Stimulated activated naive CD8-positive, alpha-beta T cell treated with anti-CD3 and anti-CD28 coated beads, Interleukin-15, amount 100 ng/mL, for 72 hours (primary cell): ENCODE measurements around the gene KIAA0232.
"Not testable (repeated sequence)": the region's sequence is repeated elsewhere in the genome, so short reads cannot be mapped to it uniquely, and the experiment has no call there.

Source experiments
- ATAC-seq: fragments of 150-1000 bp; cut with Tn5 transposase; 2 replicates; pipeline ENCODE4 v1.10.0; 2021; ENCODE audit warnings: mild to moderate bottlenecking, moderate library complexity
- DNase-seq, 2 donors: peaks; one replicate each; pipeline ENCODE4 v3.0.0; 2021 to 2022
- H3K27ac Mint-ChIP-seq, 2 donors: one replicate each; pipeline ENCODE4 v1.8.0; 2022; ENCODE audit warnings: mild to moderate bottlenecking in 2 of 2, mixed read lengths in 2 of 2, moderate library complexity in 2 of 2
- H3K27me3 Mint-ChIP-seq: one replicate; pipeline ENCODE4 v1.8.0; 2022; ENCODE audit warnings: mixed read lengths
- H3K4me1 Mint-ChIP-seq: one replicate; pipeline ENCODE4 v1.8.0; 2022; ENCODE audit warnings: mild to moderate bottlenecking, mixed read lengths
- H3K4me3 Mint-ChIP-seq, 2 donors: one replicate each; pipeline ENCODE4 v1.8.0; 2022; ENCODE audit warnings: mild to moderate bottlenecking in 2 of 2, mixed read lengths in 2 of 2, moderate library complexity in 1 of 2
- H3K9me3 Mint-ChIP-seq, 2 donors: one replicate each; pipeline ENCODE4 v1.8.0; 2022; ENCODE audit warnings: mixed read lengths in 2 of 2

KIAA0232 gene

DNA sequence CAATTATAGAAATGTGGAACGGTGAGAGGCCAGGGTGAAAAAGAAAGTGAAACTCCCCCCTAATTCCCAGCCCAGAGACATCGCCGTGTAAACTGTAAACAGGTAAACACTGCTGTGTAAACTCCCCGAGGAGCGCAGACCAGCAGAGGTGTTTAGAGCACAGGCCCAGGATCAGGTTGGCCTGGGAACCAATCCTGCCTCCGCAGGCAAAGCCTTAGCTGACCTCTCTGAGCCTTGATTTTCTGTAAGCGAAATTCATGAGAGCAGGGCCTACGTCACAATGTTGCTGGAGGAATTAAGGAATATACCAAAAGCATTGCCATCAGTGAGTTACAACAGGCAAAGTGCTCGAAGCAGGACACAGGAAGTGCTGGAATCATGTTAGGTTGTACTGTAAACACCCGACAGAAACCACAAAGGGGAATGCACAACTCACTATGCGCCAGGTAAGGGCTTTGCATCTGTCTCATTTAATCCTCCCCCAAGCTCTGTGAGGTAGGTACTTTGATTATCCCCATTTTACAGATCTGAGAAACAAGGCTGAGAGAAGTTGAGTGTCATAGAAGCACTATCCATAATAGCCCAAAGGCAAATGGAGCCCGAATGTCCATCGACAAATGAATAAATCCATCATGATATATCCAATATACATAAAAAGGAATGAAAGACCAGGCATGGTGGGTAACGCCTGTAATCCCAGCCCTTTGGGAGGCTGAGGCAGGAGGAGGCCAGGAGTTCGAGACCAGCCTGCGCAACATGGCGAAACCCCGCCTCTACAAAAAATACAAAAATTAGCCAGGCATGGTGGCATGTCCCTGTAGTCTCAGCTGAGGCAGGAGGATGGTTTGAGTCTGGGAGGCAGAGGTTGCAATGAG is 30.7 kb upstream of the KIAA0232 start:
- Mint-ChIP-seq H3K27ac (peak overlapping the region; percentile 59 to 62), H3K4me3 (peak overlapping the region; percentile 47 to 68), H3K27me3 (no peaks in the 10 kb centered on the region), H3K9me3 (no peaks in the 10 kb centered on the region), H3K4me1 (peaks cover 7% of the 10 kb centered on the region)
- DNase-seq, result no peak
- no peak for ATAC-seq

DNA sequence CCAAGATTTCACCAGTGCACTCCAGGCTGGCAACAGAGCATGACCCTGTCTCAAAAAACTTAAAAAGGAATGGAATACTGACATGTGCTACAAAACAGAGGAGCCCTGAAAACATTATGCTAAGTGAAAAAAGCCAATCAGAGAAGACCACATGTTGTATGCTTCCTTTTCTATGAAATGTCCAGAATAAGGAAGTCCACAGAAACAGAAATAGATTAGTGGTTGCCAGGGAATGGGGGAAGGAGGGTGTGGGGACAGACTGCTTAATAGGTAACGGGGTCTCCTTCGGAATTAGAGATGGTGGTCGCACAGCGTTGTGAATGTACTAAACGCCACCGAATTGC is 30.1 kb upstream of the KIAA0232 start:
- Mint-ChIP-seq H3K4me1 (peaks cover 7% of the 10 kb centered on the region), H3K9me3 (no peaks in the 10 kb centered on the region), H3K27ac (peak overlapping the region in 1 of 2 donors; percentile 40), H3K4me3 (no peak overlapping the region), H3K27me3 (no peaks in the 10 kb centered on the region)
- no peak for DNase-seq
- no peak for ATAC-seq

DNA sequence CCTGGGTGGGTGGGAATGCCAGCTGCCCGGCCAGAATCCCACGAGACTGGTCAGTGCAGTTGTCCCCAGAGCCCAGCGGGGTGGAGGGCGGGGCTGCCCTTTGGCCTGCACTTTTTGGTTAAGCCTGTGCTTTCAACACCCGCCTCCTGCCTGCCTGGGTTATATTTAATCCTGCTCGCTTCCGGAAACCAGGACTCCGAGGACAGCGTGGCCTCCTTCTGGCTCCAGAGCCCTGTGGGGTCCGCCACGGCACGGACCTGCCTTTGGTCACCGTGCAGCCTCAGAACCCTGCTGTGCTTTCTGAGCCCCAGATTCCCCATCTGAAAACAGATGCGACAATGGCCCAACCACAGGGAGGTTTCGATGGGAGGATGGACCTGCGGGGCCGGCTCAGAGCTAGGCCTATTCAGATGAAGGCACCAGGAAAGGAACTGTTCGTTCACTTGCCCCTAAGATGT is 29.4 kb upstream of the KIAA0232 start:
- Mint-ChIP-seq H3K27ac (no peak overlapping the region), H3K4me1 (peaks cover 7% of the 10 kb centered on the region), H3K27me3 (no peaks in the 10 kb centered on the region), H3K4me3 (no peak overlapping the region), H3K9me3 (no peaks in the 10 kb centered on the region)
- DNase-seq, result no peak
- ATAC-seq, result no peak

DNA sequence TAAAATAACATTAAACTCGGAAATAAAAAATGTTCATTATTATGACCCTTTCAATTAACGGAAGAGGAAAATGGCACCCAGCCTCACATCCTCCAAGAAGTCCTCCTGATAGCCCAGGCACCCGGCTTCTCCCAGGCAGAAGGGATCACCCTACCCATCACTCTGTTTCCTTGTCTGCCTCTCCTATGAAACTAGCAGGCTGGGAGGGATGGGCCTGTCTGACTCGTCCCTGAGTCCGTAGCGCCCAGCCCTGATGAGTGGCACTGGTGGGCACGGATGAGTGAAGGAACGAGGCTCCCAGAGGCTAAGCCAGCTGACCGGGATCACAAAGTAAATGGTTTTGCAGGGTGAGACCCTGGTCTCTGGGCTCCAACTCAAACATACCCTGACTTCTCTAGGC is 28.6 kb upstream of the KIAA0232 start:
- Mint-ChIP-seq H3K27me3 (no peaks in the 10 kb centered on the region), H3K27ac (no peak overlapping the region), H3K9me3 (no peaks in the 10 kb centered on the region), H3K4me1 (peaks cover 7% of the 10 kb centered on the region), H3K4me3 (no peak overlapping the region)
- DNase-seq (no peak), ATAC-seq (no peak)

DNA sequence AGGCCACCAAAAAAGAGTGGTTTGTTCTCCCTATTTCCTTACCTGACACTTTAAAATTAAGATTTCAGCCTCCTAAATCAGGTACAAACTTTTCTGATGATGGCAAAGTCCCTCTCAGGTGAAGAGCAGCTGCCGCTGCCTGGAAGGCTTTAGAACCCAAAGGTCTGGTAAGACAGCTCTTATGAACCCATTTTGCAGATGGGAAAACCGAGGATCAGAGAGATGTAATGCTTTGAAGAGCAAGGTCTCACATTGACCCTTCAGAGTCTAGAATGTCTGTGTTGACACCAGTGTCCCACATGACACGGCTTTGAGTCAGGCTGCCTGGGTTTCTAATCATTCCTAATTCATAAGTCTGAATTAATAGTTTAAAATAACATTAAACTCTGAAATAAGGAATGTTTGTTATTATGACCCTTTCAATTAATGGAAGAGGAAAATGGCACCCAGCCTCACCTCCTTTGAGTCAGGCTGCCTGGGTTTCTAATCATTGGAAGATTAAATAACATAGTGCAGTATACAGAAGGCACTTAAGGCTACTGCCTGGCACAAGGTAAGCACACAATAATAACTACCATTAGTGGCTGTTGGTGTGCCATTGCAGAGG is 27.9 kb upstream of the KIAA0232 start:
- Mint-ChIP-seq H3K4me1 (peaks cover 7% of the 10 kb centered on the region), H3K4me3 (no peak overlapping the region), H3K9me3 (no peaks in the 10 kb centered on the region), H3K27me3 (no peaks in the 10 kb centered on the region), H3K27ac (no peak overlapping the region)
- ATAC-seq (no peak), DNase-seq (no peak)

DNA sequence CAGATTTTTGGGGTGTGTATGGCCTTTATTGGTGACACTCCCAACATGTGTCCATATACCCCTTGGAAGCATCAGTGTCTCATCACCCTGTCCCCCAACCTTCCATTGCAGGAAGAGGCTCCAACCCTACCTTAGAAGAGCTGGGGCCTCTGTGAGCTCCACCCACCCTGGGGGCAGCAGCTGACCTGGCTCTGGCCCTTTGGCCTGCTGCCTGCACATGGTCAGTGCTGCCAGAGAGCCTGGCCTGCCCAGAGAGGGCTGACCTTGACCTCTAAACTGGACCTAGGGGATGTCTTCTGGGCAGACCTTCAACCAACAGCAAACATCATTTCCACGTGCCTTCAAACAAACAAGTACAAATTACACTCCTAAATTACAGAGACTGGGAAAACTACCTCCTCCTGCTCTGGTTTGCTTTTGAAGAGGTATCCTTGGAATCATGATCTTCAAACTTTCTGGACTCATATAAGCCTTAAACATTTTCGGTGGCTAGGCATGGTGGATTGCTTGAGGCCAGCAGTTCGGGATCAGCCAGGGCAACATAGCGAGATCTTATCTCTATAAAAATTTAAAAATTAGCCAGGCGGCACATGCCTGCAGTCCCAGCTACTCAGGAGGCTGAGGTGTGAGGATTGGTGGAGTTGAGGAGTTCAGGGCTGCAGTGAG is 27.3 kb upstream of the KIAA0232 start:
- no peak overlapping the region for H3K27ac Mint-ChIP-seq
- no peak for ATAC-seq
- H3K27me3 Mint-ChIP-seq, result no peaks in the 10 kb centered on the region

DNA sequence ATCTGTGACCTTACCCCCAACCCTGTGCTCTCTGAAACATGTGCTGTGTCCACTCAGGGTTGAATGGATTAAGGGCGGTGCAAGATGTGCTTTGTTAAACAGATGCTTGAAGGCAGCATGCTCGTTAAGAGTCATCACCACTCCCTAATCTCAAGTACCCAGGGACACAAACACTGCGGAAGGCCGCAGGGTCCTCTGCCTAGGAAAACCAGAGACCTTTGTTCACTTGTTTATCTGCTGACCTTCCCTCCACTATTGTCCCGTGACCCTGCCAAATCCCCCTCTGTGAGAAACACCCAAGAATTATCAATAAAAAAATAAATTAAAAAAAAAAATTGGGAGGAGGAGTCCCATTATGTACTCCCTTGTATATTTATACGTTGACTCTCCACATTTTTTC is 26.2 kb upstream of the KIAA0232 start:
- H3K9me3 Mint-ChIP-seq, DNase-seq, H3K4me3 Mint-ChIP-seq, H3K27ac Mint-ChIP-seq, ATAC-seq, H3K27me3 Mint-ChIP-seq: not testable (repeated sequence)
- H3K4me1 Mint-ChIP-seq, result peaks cover 13% of the 10 kb centered on the region

More for the DNA sequence above, 27.3 kb upstream of the KIAA0232 start:
- no peaks in the 10 kb centered on the region for H3K9me3 Mint-ChIP-seq
- no peak overlapping the region for H3K4me3 Mint-ChIP-seq
- DNase-seq, result no peak
- peaks cover 7% of the 10 kb centered on the region for H3K4me1 Mint-ChIP-seq

DNA sequence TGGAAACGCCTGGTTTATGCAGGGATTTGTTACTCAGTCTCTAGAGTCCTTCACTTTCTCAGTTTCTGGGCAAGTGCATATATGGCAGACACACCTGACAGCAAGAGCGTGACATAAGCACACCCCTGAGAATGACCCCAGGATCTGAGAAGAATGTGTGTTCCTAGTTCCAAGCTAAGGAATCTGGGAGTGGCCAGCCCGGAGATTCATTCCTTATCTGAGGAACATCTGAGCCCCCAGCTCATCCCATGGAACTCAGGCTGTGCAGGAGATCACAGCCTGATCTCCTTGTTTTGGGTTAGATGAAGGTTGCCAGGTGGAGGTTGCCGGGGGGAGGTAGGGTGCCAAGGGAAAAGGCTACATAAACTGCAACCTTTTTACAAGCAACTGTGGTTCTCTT is 23.8 kb upstream of the KIAA0232 start:
- peak overlapping the region in 1 of 2 donors; percentile 86 for H3K27ac Mint-ChIP-seq
- no peaks in the 10 kb centered on the region for H3K9me3 Mint-ChIP-seq
- H3K4me1 Mint-ChIP-seq, result peaks cover 11% of the 10 kb centered on the region
- H3K27me3 Mint-ChIP-seq, result no peaks in the 10 kb centered on the region
- no peak overlapping the region for H3K4me3 Mint-ChIP-seq
- ATAC-seq, result no peak
- DNase-seq, result no peak

DNA sequence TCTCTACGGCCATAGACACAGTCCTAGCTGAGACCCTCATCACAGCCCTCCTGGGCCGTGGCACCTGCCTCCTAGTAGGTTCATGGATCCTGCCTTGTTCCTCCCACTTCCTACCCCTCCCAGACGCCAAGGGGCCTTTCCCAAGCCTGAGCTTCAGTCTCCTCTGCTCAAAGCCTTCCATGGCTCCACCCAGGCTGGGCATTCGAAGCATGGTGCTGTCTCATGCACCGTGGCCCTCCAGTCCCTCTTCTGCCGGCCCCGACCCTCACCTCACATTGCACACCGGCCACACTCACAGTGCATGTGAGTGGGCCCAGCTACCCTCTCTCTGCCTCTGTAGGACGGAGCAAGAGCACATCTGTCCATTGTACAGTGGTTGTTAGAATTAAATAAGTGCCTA is 21.7 kb upstream of the KIAA0232 start:
- no peak overlapping the region for H3K4me3 Mint-ChIP-seq
- no peaks in the 10 kb centered on the region for H3K9me3 Mint-ChIP-seq
- H3K27me3 Mint-ChIP-seq, result no peaks in the 10 kb centered on the region
- peaks cover 11% of the 10 kb centered on the region for H3K4me1 Mint-ChIP-seq
- DNase-seq (no peak), ATAC-seq (no peak)
- H3K27ac Mint-ChIP-seq, result no peak overlapping the region

DNA sequence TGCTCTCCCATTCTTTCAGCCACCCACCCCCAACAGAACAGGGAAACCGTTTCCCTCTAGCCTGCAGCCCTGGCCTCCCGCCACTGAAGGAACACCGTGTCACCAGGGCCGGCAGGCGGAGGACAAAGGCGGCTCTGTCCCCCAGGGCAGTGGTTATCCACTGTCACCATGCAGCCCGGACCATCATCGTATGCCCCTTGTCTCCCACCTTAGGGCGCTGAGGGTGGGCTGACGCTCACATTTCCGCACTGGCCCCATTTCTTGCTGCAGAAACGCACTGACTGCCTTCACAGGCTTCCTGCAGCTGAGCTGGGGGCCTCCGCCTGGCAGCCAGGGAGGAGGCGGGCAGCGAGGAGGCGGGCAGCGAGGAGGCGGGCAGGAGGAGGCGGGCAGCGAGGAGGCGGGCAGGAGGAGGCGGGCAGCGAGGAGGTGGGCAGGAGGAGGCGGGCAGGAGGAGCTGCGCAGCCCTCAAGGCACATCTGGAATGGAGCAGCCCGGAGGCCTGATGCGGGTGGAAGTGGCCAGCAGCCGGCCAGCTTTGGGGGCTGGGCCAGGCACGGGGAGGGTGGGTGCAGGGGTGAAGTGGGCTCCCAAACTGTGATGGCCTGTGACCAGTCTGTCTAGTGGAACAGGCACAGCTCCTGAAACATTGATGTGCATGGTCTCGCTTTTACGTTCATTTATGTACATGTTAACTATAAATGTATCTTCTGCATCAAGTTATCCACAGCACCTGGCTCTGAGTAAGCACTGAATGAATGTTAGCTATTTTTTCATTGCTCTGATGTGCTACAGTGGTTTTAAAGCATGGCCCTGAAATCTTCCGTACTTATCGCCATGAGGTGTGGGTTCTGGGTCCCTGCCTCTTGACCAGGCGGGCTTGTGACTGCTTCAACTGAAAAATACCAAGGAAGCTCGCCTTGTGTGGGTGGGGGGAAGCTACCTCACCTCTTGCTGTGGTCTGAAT is 20.6 kb upstream of the KIAA0232 start:
- Mint-ChIP-seq H3K27ac (peak overlapping the region in 1 of 2 donors; percentile 84), H3K4me1 (peaks cover 20% of the 10 kb centered on the region), H3K9me3 (no peaks in the 10 kb centered on the region), H3K4me3 (peak overlapping the region in 1 of 2 donors; percentile 19), H3K27me3 (no peaks in the 10 kb centered on the region)
- no peak for DNase-seq
- peak; percentile 23 for ATAC-seq

DNA sequence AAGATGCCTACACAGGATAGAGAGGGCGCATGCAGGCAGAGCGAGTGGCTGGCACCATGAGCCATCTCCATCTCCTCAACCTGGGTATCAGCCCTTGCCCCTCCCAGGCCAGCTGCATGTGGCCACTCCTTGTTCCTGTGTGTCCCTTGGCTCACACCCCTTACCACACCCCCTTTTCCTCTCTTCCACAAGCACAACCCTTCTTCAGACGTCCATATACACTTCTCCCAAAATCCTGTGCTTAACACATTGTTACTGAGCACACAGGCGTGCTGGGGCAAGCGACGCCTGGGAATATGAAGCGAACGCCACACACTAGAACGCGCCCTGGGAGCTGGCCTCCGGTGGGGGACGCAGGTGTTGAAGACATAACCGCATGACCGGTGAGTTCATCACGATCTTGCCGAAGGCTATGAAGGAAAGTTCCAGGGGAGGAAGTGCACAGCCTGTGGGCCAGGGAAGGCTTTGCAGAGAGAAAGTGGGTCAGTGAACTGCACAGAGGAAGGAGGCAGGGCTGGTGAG is 19.1 kb upstream of the KIAA0232 start:
- H3K27me3 Mint-ChIP-seq, result no peaks in the 10 kb centered on the region
- no peaks in the 10 kb centered on the region for H3K9me3 Mint-ChIP-seq
- DNase-seq (no peak), ATAC-seq (no peak)
- H3K27ac Mint-ChIP-seq, result no peak overlapping the region
- peaks cover 35% of the 10 kb centered on the region for H3K4me1 Mint-ChIP-seq
- no peak overlapping the region for H3K4me3 Mint-ChIP-seq

DNA sequence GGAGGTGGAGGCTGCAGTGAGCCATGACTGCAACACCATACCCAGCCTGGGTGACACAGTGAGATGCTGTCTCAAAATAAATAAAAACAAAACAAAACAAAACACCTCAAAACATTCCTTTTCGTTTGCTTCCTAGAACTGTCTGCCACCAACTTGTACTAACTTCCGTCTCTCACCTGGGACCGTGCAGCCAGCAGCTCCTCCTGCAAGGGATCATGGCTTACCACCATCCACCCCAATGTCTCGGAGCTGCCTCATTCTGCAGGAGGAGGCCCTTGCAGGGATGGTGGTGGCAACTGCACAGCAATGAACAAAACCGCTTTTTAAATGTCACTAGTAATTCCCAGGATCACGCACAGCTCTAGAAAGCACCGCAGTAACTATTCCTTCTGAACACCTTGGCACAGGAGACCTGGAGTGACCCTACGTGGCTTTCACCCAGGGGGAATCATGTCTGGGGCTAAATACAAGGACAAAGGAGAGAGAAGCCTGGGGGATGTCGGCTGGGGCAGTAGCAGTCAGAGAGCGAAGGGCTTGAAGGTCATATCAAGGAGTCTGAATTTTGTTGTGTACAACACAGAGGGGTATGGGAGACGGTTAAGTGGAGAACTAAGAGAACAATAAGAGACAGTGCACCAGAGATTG is 17.4 kb upstream of the KIAA0232 start:
- no peaks in the 10 kb centered on the region for H3K27me3 Mint-ChIP-seq
- ATAC-seq, result no peak
- H3K9me3 Mint-ChIP-seq, result no peaks in the 10 kb centered on the region
- H3K4me3 Mint-ChIP-seq, result no peak overlapping the region
- no peak for DNase-seq
- no peak overlapping the region for H3K27ac Mint-ChIP-seq
- peaks cover 52% of the 10 kb centered on the region for H3K4me1 Mint-ChIP-seq

DNA sequence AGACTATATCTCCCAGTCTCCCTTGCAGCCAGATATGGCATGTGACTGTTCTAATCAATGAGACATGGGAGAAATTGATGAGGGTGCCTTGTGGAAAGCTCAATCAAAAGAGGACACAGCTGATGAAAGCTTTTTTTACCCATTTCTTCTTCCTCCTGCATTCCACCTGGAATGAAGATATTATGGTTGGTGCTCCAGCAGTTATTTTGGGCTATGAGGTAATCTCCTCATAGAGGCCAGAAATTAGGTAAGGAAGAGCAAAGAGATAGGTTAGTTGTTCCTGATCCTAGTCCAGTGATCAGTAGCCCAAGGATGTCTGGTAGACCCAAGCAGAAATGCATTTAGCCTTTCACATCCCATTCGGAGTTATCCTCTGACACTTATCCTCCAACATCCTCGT is 16.8 kb upstream of the KIAA0232 start:
- no peak overlapping the region for H3K27ac Mint-ChIP-seq

DNA sequence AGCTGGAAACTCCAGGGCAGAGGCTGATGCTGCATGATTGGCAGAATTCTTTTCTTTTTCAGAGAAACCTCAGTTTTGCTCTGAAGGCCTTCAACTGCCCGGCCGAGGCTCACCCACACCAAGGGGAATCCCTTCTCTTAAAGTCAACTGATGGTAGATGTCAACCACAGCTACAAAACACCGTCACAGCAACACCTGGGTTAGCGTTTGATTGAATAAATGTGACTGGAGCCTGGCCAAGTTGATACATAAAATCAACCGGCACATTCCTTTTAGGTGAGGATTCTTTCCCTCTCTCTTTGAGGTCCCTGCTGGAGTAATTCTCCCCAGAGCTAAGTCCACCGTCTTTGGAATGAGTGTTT is 15.2 kb upstream of the KIAA0232 start:
- ATAC-seq, result peak; percentile 52
- peaks cover 46% of the 10 kb centered on the region for H3K4me1 Mint-ChIP-seq
- no peak overlapping the region for H3K4me3 Mint-ChIP-seq
- H3K27me3 Mint-ChIP-seq, result no peaks in the 10 kb centered on the region
- H3K9me3 Mint-ChIP-seq, result no peaks in the 10 kb centered on the region
- DNase-seq, result no peak
- no peak overlapping the region for H3K27ac Mint-ChIP-seq

More for the DNA sequence above, 16.8 kb upstream of the KIAA0232 start:
- Mint-ChIP-seq H3K4me3 (no peak overlapping the region), H3K9me3 (no peaks in the 10 kb centered on the region), H3K4me1 (peaks cover 57% of the 10 kb centered on the region), H3K27me3 (no peaks in the 10 kb centered on the region)
- ATAC-seq (no peak), DNase-seq (no peak)
